ENCODE results near the gene SLC24A3. TPM values are rescaled to one million over a fixed set of nuclear protein-coding genes. Genes with fewer than 3 reads are reported as not detected.

The SLC24A3 gene
- total and polyA plus RNA-seq, 2 experiments from 2014 or later = 0.81 to 2.5 TPM

- Histone ChIP-seq H3K27ac (ENCODE audit: low read depth) (no peak overlapping the region), H2AFZ (no peak overlapping the region), H3K27me3 (ENCODE audit: insufficient read depth) (no peaks in the 10 kb centered on the region), H3K79me2 (replicated peaks; ENCODE audit: insufficient read depth) (no peaks in the 10 kb centered on the region), H3K9me2 (ENCODE audit: insufficient read depth) (no peaks in the 10 kb centered on the region), H3K4me2 (no peak overlapping the region), H4K20me1 (replicated peaks; ENCODE audit: insufficient read depth) (no peaks in the 10 kb centered on the region), H3F3A (replicated peaks; ENCODE audit: low read depth) (no peaks in the 10 kb centered on the region), H3K4me3 (no peak overlapping the region), H3K4me1 (ENCODE audit: insufficient read depth) (peaks cover 9% of the 10 kb centered on the region), H3K36me3 (ENCODE audit: insufficient read depth) (no peaks in the 10 kb centered on the region)
- Mint-ChIP-seq H3K27me3 (ENCODE audit: insufficient read depth, low read depth, poor library complexity) (peaks cover 3% of the 10 kb centered on the region), H3K9me3 (no peaks in the 10 kb centered on the region), H3K27ac (no peak overlapping the region), H3K4me1 (peaks cover 44% of the 10 kb centered on the region), H3K4me3 (no peak overlapping the region), H3K36me3 (ENCODE audit: low read depth) (no peaks in the 10 kb centered on the region)
- DNase-seq (ENCODE audit: low spot score) (no peak), ATAC-seq (no peak)
- no peak for TF ChIP-seq ZNF462 (CRISPR knock-in tag; IDR thresholded peaks at IDR 0.05)
- TF ChIP-seq ETS1 (IDR thresholded peaks at IDR 0.05) = no peak
- no peak for TF ChIP-seq REST (IDR thresholded peaks at IDR 0.05; ENCODE audit: unreplicated experiment)
- no peak for TF ChIP-seq NANOG (IDR thresholded peaks at IDR 0.05; ENCODE audit: borderline replicate concordance)
- no peak for TF ChIP-seq POLR2AphosphoS5 (IDR thresholded peaks at IDR 0.05; ENCODE audit: low read depth)
- TF ChIP-seq STAT1 (IDR thresholded peaks at IDR 0.05; ENCODE audit: unreplicated experiment) = no peak
- no peak for TF ChIP-seq ZNF114 (CRISPR knock-in tag; IDR thresholded peaks at IDR 0.05)
- no peak for TF ChIP-seq ZNF331 (CRISPR knock-in tag; IDR thresholded peaks at IDR 0.05; ENCODE audit: low read depth)
- TF ChIP-seq EZH2 (IDR thresholded peaks at IDR 0.05; ENCODE audit: low read depth, unreplicated experiment) = no peak
- no peak for TF ChIP-seq JUNB (IDR thresholded peaks at IDR 0.05; ENCODE audit: unreplicated experiment)
- no peak for TF ChIP-seq EZH2phosphoT487 (IDR thresholded peaks at IDR 0.05; ENCODE audit: unreplicated experiment)
These were observed 215.9 kb downstream of the SLC24A3 start for GRCh38 chr20:19428324-19428723.
